ENCODE results near the gene SYNJ2.

The SYNJ2 gene

DNA sequence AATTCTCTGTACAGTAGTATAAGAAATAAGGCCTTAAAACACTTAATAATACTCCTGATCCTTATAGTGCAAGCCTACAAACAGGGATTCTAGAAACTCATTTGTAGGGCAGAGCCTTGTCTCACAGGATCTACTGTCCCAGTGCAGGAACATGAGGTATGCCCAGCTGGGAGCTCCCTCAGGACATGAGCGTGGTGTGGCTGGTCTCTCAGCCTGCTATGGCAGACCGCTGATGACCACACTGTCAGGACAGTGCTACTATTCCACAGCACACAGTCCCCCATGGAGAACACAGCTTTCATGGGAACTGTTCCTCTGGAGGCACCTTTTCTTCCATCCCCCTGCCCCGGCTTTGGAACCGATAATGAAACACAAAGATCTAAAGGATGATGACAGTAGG is 133.4 kb downstream of the SYNJ2 start:
- no peak for DNase-seq
- Histone ChIP-seq H3K4me3 (ENCODE audit: low read length) (no peak overlapping the region), H3K79me2 (ENCODE audit: low read length) (no peaks in the 10 kb centered on the region), H3K4me2 (ENCODE audit: low read depth, low read length) (no peak overlapping the region), H3K36me3 (replicated peaks; ENCODE audit: insufficient read depth, low read length) (no peaks in the 10 kb centered on the region), H3K9me2 (replicated peaks; ENCODE audit: insufficient read depth, low read length) (no peaks in the 10 kb centered on the region), H3K27ac (ENCODE audit: low read length) (no peak overlapping the region), H3K27me3 (replicated peaks; ENCODE audit: insufficient read depth, low read length) (no peaks in the 10 kb centered on the region), H3K9ac (ENCODE audit: low read length) (no peak overlapping the region), H3K9me3 (replicated peaks; ENCODE audit: insufficient read depth, low read length) (no peaks in the 10 kb centered on the region), H2AFZ (ENCODE audit: low read length) (no peak overlapping the region), H3K4me1 (ENCODE audit: low read length) (no peaks in the 10 kb centered on the region), H4K20me1 (ENCODE audit: insufficient read depth, low read length) (no peaks in the 10 kb centered on the region), H3F3A (ENCODE audit: insufficient read depth, low read length) (no peaks in the 10 kb centered on the region)
- no peak for TF ChIP-seq EZH2phosphoT487 (IDR thresholded peaks at IDR 0.05; ENCODE audit: low read length)
- TF ChIP-seq EZH2 (optimal IDR thresholded peaks at IDR 0.05; ENCODE audit: low read depth, low read length) = no peak
- TF ChIP-seq, protein P1, sequence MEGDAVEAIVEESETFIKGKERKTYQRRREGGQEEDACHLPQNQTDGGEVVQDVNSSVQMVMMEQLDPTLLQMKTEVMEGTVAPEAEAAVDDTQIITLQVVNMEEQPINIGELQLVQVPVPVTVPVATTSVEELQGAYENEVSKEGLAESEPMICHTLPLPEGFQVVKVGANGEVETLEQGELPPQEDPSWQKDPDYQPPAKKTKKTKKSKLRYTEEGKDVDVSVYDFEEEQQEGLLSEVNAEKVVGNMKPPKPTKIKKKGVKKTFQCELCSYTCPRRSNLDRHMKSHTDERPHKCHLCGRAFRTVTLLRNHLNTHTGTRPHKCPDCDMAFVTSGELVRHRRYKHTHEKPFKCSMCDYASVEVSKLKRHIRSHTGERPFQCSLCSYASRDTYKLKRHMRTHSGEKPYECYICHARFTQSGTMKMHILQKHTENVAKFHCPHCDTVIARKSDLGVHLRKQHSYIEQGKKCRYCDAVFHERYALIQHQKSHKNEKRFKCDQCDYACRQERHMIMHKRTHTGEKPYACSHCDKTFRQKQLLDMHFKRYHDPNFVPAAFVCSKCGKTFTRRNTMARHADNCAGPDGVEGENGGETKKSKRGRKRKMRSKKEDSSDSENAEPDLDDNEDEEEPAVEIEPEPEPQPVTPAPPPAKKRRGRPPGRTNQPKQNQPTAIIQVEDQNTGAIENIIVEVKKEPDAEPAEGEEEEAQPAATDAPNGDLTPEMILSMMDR (IDR thresholded peaks at IDR 0.05; ENCODE audit: low read length) = no peak

DNA sequence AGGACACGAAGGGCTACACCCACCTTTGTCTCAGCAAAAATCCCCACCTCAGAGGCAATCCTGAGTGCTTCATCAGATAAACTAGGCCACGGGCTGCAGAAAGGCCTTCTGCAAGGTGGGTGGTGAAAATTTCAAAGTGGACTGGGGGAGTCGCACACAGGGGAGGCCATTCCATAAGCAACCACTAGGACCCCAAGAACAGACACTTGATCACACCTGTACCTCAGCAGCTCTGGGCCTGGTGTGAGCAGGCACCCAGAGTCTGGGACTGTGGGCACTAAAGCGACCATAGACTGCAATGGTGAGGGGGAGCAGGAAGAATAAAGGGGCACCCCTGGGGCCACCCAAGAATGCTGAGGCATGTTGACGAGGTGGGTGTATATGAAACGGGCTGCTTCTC is 133.8 kb downstream of the SYNJ2 start:
- no peak overlapping the region for H3K4me2 ChIP-seq (ENCODE audit: low read depth, low read length)
- H3K4me3 ChIP-seq (ENCODE audit: low read length) = no peak overlapping the region
- no peaks in the 10 kb centered on the region for H3K79me2 ChIP-seq (ENCODE audit: low read length)
- TF ChIP-seq EZH2 (optimal IDR thresholded peaks at IDR 0.05; ENCODE audit: low read depth, low read length) = no peak
- no peak for TF ChIP-seq EZH2phosphoT487 (IDR thresholded peaks at IDR 0.05; ENCODE audit: low read length)
- TF ChIP-seq, protein P1 (IDR thresholded peaks at IDR 0.05; ENCODE audit: low read length) = no peak
- DNase-seq = no peak
- H3K4me1 ChIP-seq (ENCODE audit: low read length) = no peaks in the 10 kb centered on the region
- H2AFZ ChIP-seq (ENCODE audit: low read length) = no peak overlapping the region
- H3K9me3 ChIP-seq (replicated peaks; ENCODE audit: insufficient read depth, low read length) = no peaks in the 10 kb centered on the region
- H3K36me3 ChIP-seq (replicated peaks; ENCODE audit: insufficient read depth, low read length) = no peaks in the 10 kb centered on the region
- H3K9me2 ChIP-seq (replicated peaks; ENCODE audit: insufficient read depth, low read length) = no peaks in the 10 kb centered on the region
- H3K27me3 ChIP-seq (replicated peaks; ENCODE audit: insufficient read depth, low read length) = no peaks in the 10 kb centered on the region
- H3F3A ChIP-seq (ENCODE audit: insufficient read depth, low read length) = no peaks in the 10 kb centered on the region
- H4K20me1 ChIP-seq (ENCODE audit: insufficient read depth, low read length) = no peaks in the 10 kb centered on the region
- no peak overlapping the region for H3K27ac ChIP-seq (ENCODE audit: low read length)
- H3K9ac ChIP-seq (ENCODE audit: low read length) = no peak overlapping the region

DNA sequence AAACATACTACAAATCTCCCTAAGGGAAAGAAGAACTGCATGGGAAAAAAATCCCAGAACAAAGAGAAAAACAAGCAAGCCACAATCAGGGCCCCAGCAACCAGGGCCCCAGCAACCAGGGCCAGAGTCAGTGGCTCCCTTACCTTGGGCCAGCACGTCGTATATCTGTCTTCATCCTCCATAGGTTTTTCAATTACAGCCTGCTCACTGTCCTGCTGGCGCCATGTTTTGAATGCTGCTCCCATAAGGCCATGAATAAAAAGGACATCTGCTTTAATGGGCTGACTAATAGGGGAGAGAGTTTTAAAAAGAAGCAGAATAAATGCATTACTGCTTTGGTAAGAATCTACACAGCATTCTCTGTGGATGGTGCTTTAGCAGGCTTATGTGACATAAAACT is 137.2 kb downstream of the SYNJ2 start:
- no peaks in the 10 kb centered on the region for H4K20me1 ChIP-seq (ENCODE audit: insufficient read depth, low read length)
- H3K9me3 ChIP-seq (replicated peaks; ENCODE audit: insufficient read depth, low read length) = no peaks in the 10 kb centered on the region
- no peak overlapping the region for H3K4me3 ChIP-seq (ENCODE audit: low read length)
- H3F3A ChIP-seq (ENCODE audit: insufficient read depth, low read length) = no peaks in the 10 kb centered on the region
- no peaks in the 10 kb centered on the region for H3K36me3 ChIP-seq (replicated peaks; ENCODE audit: insufficient read depth, low read length)
- no peaks in the 10 kb centered on the region for H3K27me3 ChIP-seq (replicated peaks; ENCODE audit: insufficient read depth, low read length)
- no peak for DNase-seq
- no peak overlapping the region for H2AFZ ChIP-seq (ENCODE audit: low read length)
- H3K9ac ChIP-seq (ENCODE audit: low read length) = no peak overlapping the region
- TF ChIP-seq EZH2 (optimal IDR thresholded peaks at IDR 0.05; ENCODE audit: low read depth, low read length) (no peak), EZH2phosphoT487 (IDR thresholded peaks at IDR 0.05; ENCODE audit: low read length) (no peak)
- TF ChIP-seq, protein P1 (IDR thresholded peaks at IDR 0.05; ENCODE audit: low read length) = no peak
- H3K27ac ChIP-seq (ENCODE audit: low read length) = no peak overlapping the region
- H3K4me2 ChIP-seq (ENCODE audit: low read depth, low read length) = no peak overlapping the region
- H3K79me2 ChIP-seq (ENCODE audit: low read length) = no peaks in the 10 kb centered on the region
- no peaks in the 10 kb centered on the region for H3K9me2 ChIP-seq (replicated peaks; ENCODE audit: insufficient read depth, low read length)
- no peaks in the 10 kb centered on the region for H3K4me1 ChIP-seq (ENCODE audit: low read length)

Measured in MM.1S (cell line).